Measurements from ENCODE around the gene C6orf52. TPM values are rescaled to one million over a fixed set of nuclear protein-coding genes. Genes with fewer than 3 reads are reported as not detected.

Gene C6orf52
- total RNA-seq, 1 experiment from 2014 or later = 4.3 TPM

GRCh38 chr6:10640412-10640811 lies 54.0 kb downstream of the C6orf52 start:
- H3K4me1 Mint-ChIP-seq (ENCODE audit: low read depth, unreplicated experiment) = peaks cover 10% of the 10 kb centered on the region
- intact Hi-C loops (cut with micrococcal nuclease; ENCODE audit: unreplicated experiment) = no loop called here
- Histone ChIP-seq H3K27me3 (replicated peaks; ENCODE audit: control insufficient read depth, insufficient read depth, low read length) (no peaks in the 10 kb centered on the region), H3K4me1 (no peaks in the 10 kb centered on the region), H3K36me3 (ENCODE audit: control insufficient read depth, insufficient read depth, low read length) (no peaks in the 10 kb centered on the region), H3K9me3 (no peaks in the 10 kb centered on the region), H3K4me3 (ENCODE audit: low read depth, low read length) (no peak overlapping the region)
- CTCF ChIA-PET = no interaction called here
- DNase-seq = no peak
- POLR2A ChIA-PET = no interaction called here
- H3K27me3 Mint-ChIP-seq (ENCODE audit: insufficient read depth, unreplicated experiment) = no peaks in the 10 kb centered on the region
- no peak overlapping the region for H3K27ac Mint-ChIP-seq (ENCODE audit: unreplicated experiment)
- no peak for TF ChIP-seq CTCF (IDR thresholded peaks at IDR 0.05; ENCODE audit: insufficient read depth in 1 of 2, low read depth in 1 of 2, low read length in 1 of 2, severe bottlenecking in 1 of 2, unreplicated experiment in 1 of 2)
- H3K9me3 Mint-ChIP-seq (ENCODE audit: unreplicated experiment) = no peaks in the 10 kb centered on the region
- no peak overlapping the region for H3K4me3 Mint-ChIP-seq (ENCODE audit: unreplicated experiment)
- H3K36me3 Mint-ChIP-seq (ENCODE audit: insufficient read depth, unreplicated experiment) = no peaks in the 10 kb centered on the region
- no TSS peak for BruUV-seq (replicated peaks)

- POLR2A ChIA-PET = no interaction called here
- no peak overlapping the region for H3K27ac Mint-ChIP-seq (ENCODE audit: unreplicated experiment)
- no peak for DNase-seq
- no peak overlapping the region for H3K4me3 Mint-ChIP-seq (ENCODE audit: unreplicated experiment)
- H3K9me3 Mint-ChIP-seq (ENCODE audit: unreplicated experiment) = no peaks in the 10 kb centered on the region
- CTCF ChIA-PET = no interaction called here
- BruUV-seq (replicated peaks) = no TSS peak
- intact Hi-C loops (cut with micrococcal nuclease; ENCODE audit: unreplicated experiment) = loop anchor here (1.0 kb wide), 1 partner anchor 168 kb away; no protein-coding TSS in a partner anchor
- Histone ChIP-seq H3K4me3 (ENCODE audit: low read depth, low read length) (no peak overlapping the region), H3K9me3 (no peaks in the 10 kb centered on the region), H3K4me1 (no peaks in the 10 kb centered on the region), H3K27me3 (replicated peaks; ENCODE audit: control insufficient read depth, insufficient read depth, low read length) (no peaks in the 10 kb centered on the region), H3K36me3 (ENCODE audit: control insufficient read depth, insufficient read depth, low read length) (no peaks in the 10 kb centered on the region)
- peaks cover 41% of the 10 kb centered on the region for H3K36me3 Mint-ChIP-seq (ENCODE audit: insufficient read depth, unreplicated experiment)
- no peaks in the 10 kb centered on the region for H3K27me3 Mint-ChIP-seq (ENCODE audit: insufficient read depth, unreplicated experiment)
- no peak for TF ChIP-seq CTCF (IDR thresholded peaks at IDR 0.05; ENCODE audit: insufficient read depth in 1 of 2, low read depth in 1 of 2, low read length in 1 of 2, severe bottlenecking in 1 of 2, unreplicated experiment in 1 of 2)
- H3K4me1 Mint-ChIP-seq (ENCODE audit: low read depth, unreplicated experiment) = no peaks in the 10 kb centered on the region
Measured at GRCh38 chr6:10633216-10633615, 61.2 kb downstream of the C6orf52 start.

- no peaks in the 10 kb centered on the region for H3K27me3 Mint-ChIP-seq (ENCODE audit: insufficient read depth, unreplicated experiment)
- no peak for TF ChIP-seq CTCF (IDR thresholded peaks at IDR 0.05; ENCODE audit: insufficient read depth in 1 of 2, low read depth in 1 of 2, low read length in 1 of 2, severe bottlenecking in 1 of 2, unreplicated experiment in 1 of 2)
- no peaks in the 10 kb centered on the region for H3K4me1 ChIP-seq
- peaks cover 68% of the 10 kb centered on the region for H3K36me3 Mint-ChIP-seq (ENCODE audit: insufficient read depth, unreplicated experiment)
- H3K9me3 Mint-ChIP-seq (ENCODE audit: unreplicated experiment) = no peaks in the 10 kb centered on the region
- H3K27ac Mint-ChIP-seq (ENCODE audit: unreplicated experiment) = no peak overlapping the region
- intact Hi-C loops (cut with micrococcal nuclease; ENCODE audit: unreplicated experiment) = no loop called here
- H3K4me1 Mint-ChIP-seq (ENCODE audit: low read depth, unreplicated experiment) = no peaks in the 10 kb centered on the region
- no peaks in the 10 kb centered on the region for H3K9me3 ChIP-seq
- DNase-seq = no peak
- H3K4me3 Mint-ChIP-seq (ENCODE audit: unreplicated experiment) = no peak overlapping the region
- ChIA-PET POLR2A (no interaction called here), CTCF (interaction anchor here (0.7 kb wide), 1 partner anchor 16 kb away, joined by 3 read pairs; no protein-coding TSS in a partner anchor)
- no peaks in the 10 kb centered on the region for H3K36me3 ChIP-seq (ENCODE audit: control insufficient read depth, insufficient read depth, low read length)
- no TSS peak for BruUV-seq (replicated peaks)
- H3K27me3 ChIP-seq (replicated peaks; ENCODE audit: control insufficient read depth, insufficient read depth, low read length) = no peaks in the 10 kb centered on the region
- no peak overlapping the region for H3K4me3 ChIP-seq (ENCODE audit: low read depth, low read length)
Measured at GRCh38 chr6:10630178-10630577, 64.2 kb downstream of the C6orf52 start.
